IPS-20b (cell line): ENCODE results near the gene FSTL4.
"Not testable (repeated sequence)": the region's sequence is repeated elsewhere in the genome, so short reads cannot be mapped to it uniquely, and the experiment has no call there.

Experiments used
- H3K27ac ChIP-seq: one replicate; pipeline ENCODE4 v1.5.1; 2013; ENCODE audit warnings: low read length
- H3K27me3 ChIP-seq: 2 replicates; pipeline ENCODE4 v1.6.1; 2013; ENCODE audit warnings: mild to moderate bottlenecking, low read length, inconsistent platforms; ENCODE audit not compliant: insufficient read depth
- H3K36me3 ChIP-seq: 2 replicates; pipeline ENCODE4 v1.6.1; 2013; ENCODE audit warnings: low read depth, mild to moderate bottlenecking, inconsistent platforms, low read length, moderate library complexity; ENCODE audit not compliant: insufficient read depth
- H3K4me1 ChIP-seq: 2 replicates; pipeline ENCODE4 v1.6.1; 2013; ENCODE audit warnings: mild to moderate bottlenecking, control low read depth, inconsistent platforms, low read length, moderate library complexity; ENCODE audit not compliant: insufficient read depth
- H3K4me3 ChIP-seq: 2 replicates; pipeline ENCODE4 v1.5.1; 2013; ENCODE audit warnings: mild to moderate bottlenecking, low read length, inconsistent platforms
- H3K9ac ChIP-seq: 2 replicates; pipeline ENCODE4 v1.6.1; 2013; ENCODE audit warnings: low read depth, mild to moderate bottlenecking, inconsistent platforms, low read length, moderate library complexity
- H3K9me3 ChIP-seq: 2 replicates; pipeline ENCODE4 v1.6.1; 2013; ENCODE audit warnings: mild to moderate bottlenecking, low read depth, low read length, inconsistent platforms; ENCODE audit not compliant: insufficient read depth

Gene FSTL4

DNA sequence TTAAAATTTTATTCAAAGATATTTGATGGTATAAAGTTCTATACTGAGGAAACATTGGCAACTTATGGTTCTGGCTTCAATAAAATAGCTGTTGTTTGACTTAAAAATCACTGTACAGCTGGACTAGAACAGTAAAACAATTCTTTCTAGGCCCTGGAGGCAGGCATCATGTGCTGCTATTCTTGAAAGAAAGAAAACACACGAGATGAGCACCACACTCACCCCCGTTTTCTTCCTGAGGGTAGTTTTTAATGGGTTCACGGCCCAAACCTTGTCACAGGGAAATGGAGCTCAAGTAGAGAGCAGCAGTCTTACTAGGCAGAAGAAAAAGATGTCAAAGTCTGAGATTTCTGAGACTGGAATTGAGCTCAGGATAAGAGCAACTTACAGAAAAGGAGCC, 68.0 kb downstream of the FSTL4 start:
- Histone ChIP-seq H3K27ac (no peak overlapping the region), H3K9me3 (no peaks in the 10 kb centered on the region), H3K9ac (no peak overlapping the region), H3K4me1 (no peaks in the 10 kb centered on the region), H3K4me3 (no peak overlapping the region), H3K27me3 (no peaks in the 10 kb centered on the region), H3K36me3 (no peaks in the 10 kb centered on the region)

DNA sequence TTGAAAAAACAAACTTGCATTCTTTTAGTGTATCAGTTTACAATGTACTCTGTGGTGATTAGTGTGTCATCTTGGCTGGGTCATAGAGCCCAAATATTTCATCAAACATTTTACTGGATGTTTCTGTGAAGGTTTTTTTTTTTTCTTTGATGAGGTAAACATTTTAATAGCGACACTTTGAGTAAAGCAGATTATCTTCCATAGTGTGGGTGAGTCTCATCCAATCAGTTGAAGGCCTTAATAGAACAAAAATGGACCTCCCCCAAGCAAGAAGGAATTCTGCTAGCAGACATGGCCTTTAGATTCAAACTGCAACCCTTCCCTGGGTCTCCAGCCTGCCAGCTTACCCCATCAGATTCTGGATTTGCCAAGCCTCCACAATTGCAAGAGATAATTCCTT, 72.5 kb downstream of the FSTL4 start:
- no peak overlapping the region for H3K4me3 ChIP-seq
- no peaks in the 10 kb centered on the region for H3K27me3 ChIP-seq
- no peaks in the 10 kb centered on the region for H3K4me1 ChIP-seq
- no peaks in the 10 kb centered on the region for H3K9me3 ChIP-seq
- H3K9ac ChIP-seq = no peak overlapping the region
- no peaks in the 10 kb centered on the region for H3K36me3 ChIP-seq
- no peak overlapping the region for H3K27ac ChIP-seq

DNA sequence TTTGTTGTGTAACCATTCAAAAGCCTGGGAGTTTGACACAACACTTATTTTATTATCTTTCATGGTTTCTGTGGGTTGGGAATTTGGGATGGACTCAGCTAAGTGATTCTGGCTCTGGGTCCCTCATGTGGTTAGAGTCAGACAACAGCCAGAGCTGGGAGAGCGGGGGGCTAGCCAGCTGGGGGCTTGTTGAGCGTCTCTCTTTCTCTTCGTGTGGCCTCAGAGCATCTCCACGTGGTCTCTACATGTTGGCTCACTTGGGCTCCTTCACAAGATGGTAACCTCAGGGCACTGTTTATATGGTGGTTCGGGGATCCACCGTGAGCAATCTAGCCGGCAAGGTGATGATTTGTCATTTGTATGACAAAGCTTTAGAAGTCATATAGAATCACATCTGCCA, 73.6 kb downstream of the FSTL4 start:
- no peaks in the 10 kb centered on the region for H3K27me3 ChIP-seq
- H3K4me1 ChIP-seq = no peaks in the 10 kb centered on the region
- no peak overlapping the region for H3K9ac ChIP-seq

DNA sequence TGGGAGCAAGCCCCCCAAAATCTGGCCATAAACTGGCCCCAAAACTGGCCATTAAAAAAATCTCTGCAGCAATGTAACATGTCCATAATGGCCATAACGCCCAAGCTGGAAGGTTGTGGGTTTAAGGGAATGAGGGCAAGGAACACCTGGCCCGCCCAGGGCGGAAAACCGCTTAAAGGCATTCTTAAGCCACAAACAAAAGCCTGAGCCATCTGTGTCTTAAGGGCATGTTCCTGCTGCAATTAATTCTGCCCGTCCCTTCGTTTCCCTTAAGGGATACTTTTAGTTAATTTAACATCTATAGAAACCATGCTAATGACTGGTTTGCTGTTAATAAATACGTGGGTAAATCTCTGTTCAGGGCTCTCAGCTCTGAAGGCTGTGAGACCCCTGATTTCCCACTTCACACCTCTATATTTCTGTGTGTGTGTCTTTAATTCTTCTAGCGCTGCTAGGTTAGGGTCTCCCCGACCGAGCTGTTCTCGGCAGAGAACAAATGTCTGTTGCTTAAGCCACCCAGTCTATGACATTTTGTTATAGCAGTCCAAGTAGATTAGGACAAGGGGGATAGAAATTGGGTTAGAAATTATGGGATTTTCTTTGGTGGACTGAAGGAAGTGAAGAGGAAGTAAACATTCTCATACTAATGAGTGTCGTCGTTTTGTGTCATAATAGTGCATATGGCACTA, 77.0 kb downstream of the FSTL4 start:
- not testable (repeated sequence) for H3K27me3 ChIP-seq, H3K36me3 ChIP-seq, H3K27ac ChIP-seq, H3K4me3 ChIP-seq, H3K9me3 ChIP-seq, H3K9ac ChIP-seq, H3K4me1 ChIP-seq

More for the DNA sequence above, 73.6 kb downstream of the FSTL4 start:
- Histone ChIP-seq H3K36me3 (no peaks in the 10 kb centered on the region), H3K9me3 (no peaks in the 10 kb centered on the region), H3K4me3 (no peak overlapping the region), H3K27ac (no peak overlapping the region)

DNA sequence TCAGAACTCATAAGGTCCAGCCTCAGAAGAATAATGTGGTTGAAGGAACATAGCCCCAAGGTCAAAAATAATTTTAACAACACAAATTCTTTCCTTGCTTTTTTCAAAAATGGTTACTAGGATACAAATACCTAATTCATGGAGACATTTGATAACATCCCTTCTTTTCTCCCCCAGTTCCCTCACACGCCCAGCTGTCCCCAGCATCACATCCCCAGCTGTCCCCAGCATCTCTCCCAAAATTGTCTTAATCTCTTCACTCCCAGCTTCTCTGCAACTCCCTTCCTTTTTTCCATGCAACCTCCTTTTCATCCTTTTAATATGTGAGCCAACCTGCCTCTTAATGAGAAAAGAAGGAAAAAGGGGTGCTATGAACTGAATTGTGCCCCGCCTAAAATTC, 77.8 kb downstream of the FSTL4 start:
- Histone ChIP-seq H3K27me3 (no peaks in the 10 kb centered on the region), H3K27ac (no peak overlapping the region), H3K9me3 (no peaks in the 10 kb centered on the region), H3K4me1 (no peaks in the 10 kb centered on the region), H3K36me3 (no peaks in the 10 kb centered on the region), H3K4me3 (no peak overlapping the region), H3K9ac (no peak overlapping the region)

DNA sequence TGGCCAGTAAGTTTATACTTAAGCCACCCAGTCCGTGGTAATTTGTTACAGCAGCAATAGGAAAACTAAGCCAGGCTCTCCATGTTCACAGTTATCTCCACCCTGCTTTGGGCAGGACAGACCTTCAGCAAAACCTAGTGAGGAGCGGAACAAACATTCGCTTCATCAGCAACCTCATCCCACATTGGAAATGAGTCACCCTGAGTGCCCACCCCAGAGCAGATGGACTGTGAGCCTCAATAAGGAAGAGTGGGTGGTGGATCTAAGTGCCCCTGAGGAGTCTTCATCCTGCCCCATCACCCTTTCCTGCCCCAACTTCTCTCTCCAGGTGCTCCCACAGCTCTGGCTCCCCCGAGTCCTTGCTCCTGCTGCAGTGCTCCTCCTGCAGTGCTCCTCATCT, 78.8 kb downstream of the FSTL4 start:
- Histone ChIP-seq H3K27ac (no peak overlapping the region), H3K4me1 (no peaks in the 10 kb centered on the region), H3K27me3 (no peaks in the 10 kb centered on the region), H3K36me3 (no peaks in the 10 kb centered on the region), H3K9me3 (no peaks in the 10 kb centered on the region), H3K4me3 (no peak overlapping the region), H3K9ac (no peak overlapping the region)

DNA sequence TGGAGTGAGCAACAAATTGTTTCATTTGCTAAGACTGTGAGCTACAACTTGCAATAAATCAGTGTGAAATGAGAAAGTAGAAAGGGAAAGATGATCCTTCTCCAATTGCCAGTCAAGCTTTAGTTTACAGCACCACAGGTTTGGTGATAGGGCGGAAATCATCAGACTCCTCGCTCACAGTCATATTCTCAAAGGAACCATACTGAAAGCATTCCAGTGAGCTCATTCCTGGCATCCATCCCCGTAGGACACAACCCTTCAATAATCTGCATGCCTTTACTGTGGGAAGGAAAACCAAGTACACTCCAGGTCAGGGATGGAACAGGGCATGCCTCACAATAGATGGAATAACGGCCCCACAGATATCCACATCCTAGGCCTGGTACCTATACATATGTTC, 80.7 kb downstream of the FSTL4 start:
- no peak overlapping the region for H3K27ac ChIP-seq
- H3K9ac ChIP-seq = no peak overlapping the region
- no peaks in the 10 kb centered on the region for H3K36me3 ChIP-seq
- H3K27me3 ChIP-seq = no peaks in the 10 kb centered on the region
- H3K4me3 ChIP-seq = no peak overlapping the region
- H3K4me1 ChIP-seq = no peaks in the 10 kb centered on the region
- no peaks in the 10 kb centered on the region for H3K9me3 ChIP-seq

DNA sequence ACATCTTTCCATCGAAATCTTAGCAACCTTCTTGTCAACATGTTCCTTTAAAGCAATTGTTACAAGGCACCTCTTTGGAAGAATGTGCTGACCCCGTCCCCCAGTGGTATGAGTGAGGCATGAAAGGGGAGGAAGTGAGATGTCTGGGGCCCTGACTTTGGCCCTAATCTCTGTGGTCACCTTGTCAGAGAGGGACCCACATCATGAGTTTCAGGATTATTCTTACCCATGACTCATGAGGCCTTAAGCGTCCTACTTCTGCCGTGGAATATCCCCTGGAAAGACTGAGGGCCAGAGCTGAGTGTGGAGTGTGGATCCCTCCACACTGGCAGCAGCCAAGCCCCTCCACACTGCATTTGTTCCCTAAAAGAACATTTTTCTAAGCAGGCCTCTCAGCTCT, 81.2 kb downstream of the FSTL4 start:
- Histone ChIP-seq H3K9me3 (no peaks in the 10 kb centered on the region), H3K27ac (no peak overlapping the region), H3K27me3 (no peaks in the 10 kb centered on the region), H3K4me1 (no peaks in the 10 kb centered on the region), H3K4me3 (no peak overlapping the region), H3K9ac (no peak overlapping the region), H3K36me3 (no peaks in the 10 kb centered on the region)

DNA sequence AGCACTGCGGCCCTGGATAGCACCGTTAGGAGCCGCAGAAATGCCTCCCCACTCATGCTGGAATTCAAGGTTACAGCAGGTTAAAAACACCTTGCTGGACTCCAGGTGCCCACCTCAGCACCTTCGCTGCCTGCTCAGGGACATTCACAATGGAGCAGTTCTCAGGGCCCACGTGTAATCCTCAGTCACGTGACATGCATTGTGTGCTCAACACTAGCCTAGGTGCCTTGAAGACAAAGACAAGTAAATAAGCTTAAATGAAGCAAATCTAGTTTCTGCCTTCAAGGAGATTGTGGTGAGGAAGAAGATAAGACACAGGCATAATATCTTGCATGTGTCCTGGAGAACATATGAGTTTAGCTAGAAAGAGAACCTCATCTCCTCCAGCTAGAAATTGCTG, 82.1 kb downstream of the FSTL4 start:
- Histone ChIP-seq H3K9me3 (no peaks in the 10 kb centered on the region), H3K9ac (no peak overlapping the region), H3K4me3 (no peak overlapping the region), H3K36me3 (no peaks in the 10 kb centered on the region), H3K4me1 (0 out of 2 replicates have a peak, but pooled peaks cover 2% of the 10 kb centered on the region), H3K27ac (no peak overlapping the region), H3K27me3 (no peaks in the 10 kb centered on the region)

DNA sequence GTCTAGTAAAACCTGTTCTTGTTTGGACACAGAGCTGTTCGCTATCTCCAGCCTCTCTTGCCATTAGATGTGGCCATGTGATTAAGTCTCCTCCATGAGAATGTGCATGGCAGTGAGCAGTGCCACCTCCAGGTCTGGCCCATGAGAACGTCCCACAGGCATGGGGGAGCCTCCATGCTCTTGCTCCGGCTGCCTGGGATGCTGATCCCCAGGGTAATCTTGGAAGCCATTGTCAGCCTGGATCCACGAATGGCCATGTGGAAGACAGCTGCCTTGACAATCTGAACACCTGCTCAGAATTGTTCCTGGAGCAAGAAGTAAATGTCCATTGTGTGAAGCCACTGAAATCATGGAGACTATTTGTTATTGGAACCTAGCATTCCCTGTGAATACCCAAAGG, 83.5 kb downstream of the FSTL4 start:
- Histone ChIP-seq H3K27ac (no peak overlapping the region), H3K9ac (no peak overlapping the region), H3K9me3 (no peaks in the 10 kb centered on the region), H3K4me1 (0 out of 2 replicates have a peak, but pooled peaks cover 9% of the 10 kb centered on the region), H3K36me3 (no peaks in the 10 kb centered on the region), H3K4me3 (no peak overlapping the region), H3K27me3 (no peaks in the 10 kb centered on the region)

DNA sequence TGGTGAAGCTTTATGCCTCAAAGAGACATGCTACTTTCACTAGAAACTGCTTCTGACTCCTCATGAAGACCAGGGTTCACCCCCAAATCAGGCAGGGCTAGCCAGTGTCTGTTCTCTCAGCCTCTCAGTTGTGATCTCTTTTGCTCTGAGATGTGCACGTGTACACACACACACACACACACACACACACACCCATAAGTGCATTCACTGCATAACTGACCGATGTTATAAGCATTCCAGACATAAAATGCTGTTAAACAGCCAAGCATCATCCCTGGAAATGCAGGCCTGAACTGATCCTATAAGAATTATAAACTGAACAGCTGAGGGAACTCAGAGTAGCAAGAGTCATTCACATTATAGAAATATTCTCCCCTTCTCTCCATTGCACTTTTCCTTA, 85.0 kb downstream of the FSTL4 start:
- Histone ChIP-seq H3K4me1 (0 out of 2 replicates have a peak, but pooled peaks cover 9% of the 10 kb centered on the region), H3K36me3 (no peaks in the 10 kb centered on the region), H3K4me3 (no peak overlapping the region), H3K9me3 (no peaks in the 10 kb centered on the region), H3K9ac (no peak overlapping the region), H3K27ac (no peak overlapping the region), H3K27me3 (no peaks in the 10 kb centered on the region)

DNA sequence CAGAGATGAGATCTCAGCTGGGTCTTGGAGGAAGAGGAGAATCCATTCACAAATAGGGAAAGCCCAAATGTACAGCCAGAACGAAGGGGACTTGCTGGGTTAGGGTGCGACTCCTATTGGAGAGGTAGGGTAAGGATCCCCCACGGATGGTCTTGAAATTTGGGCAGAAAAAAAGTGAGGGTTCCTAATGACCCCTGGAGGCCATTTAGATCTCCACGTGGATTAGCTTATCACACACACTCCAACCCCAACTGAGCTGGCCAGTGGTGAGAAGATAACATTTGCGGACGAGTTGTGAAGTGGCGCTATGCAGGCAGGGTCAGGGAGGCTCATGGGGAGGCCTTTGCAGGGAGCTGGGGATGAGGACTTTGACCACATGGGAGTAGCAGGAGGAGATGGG, 86.0 kb downstream of the FSTL4 start:
- H3K4me1 ChIP-seq = 0 out of 2 replicates have a peak, but pooled peaks cover 9% of the 10 kb centered on the region

More for the DNA sequence above, 86.0 kb downstream of the FSTL4 start:
- no peak overlapping the region for H3K4me3 ChIP-seq
- no peaks in the 10 kb centered on the region for H3K9me3 ChIP-seq
- H3K9ac ChIP-seq = no peak overlapping the region
- no peak overlapping the region for H3K27ac ChIP-seq
- H3K36me3 ChIP-seq = no peaks in the 10 kb centered on the region
- H3K27me3 ChIP-seq = no peaks in the 10 kb centered on the region
